ENCODE results near the gene KIF7. TPM values are rescaled to one million over a fixed set of nuclear protein-coding genes. Genes with fewer than 3 reads are reported as not detected.

The KIF7 gene
- total RNA-seq, 2 experiments from 2014 or later, result 0.94 to 1.1 TPM

Other genes starting within 250 kb of the KIF7 start
- gene RHCG, start 158.9 kb downstream of the KIF7 start, total RNA-seq, result not detected
- gene TICRR, start 80.0 kb downstream of the KIF7 start, total RNA-seq, result 10 to 100 TPM; 20.7 to 21.0 TPM
- gene PLIN1, start 23.9 kb upstream of the KIF7 start, total RNA-seq, result under 1 TPM; 0.17 to 0.30 TPM
- 1 to 10 TPM; 1.0 to 1.9 TPM for gene PEX11A, start 35.3 kb upstream of the KIF7 start, total RNA-seq
- gene WDR93, start 35.3 kb upstream of the KIF7 start, total RNA-seq, result not detected
- 1 to 10 TPM; 4.4 to 6.6 TPM for gene MESP1, start 95.8 kb upstream of the KIF7 start, total RNA-seq
- gene MESP2, start 120.9 kb upstream of the KIF7 start, total RNA-seq, result not detected
- not detected for gene ANPEP, start 159.4 kb upstream of the KIF7 start, total RNA-seq
- 10 to 100 TPM; 20.2 to 25.2 TPM for gene AP3S2, start 238.5 kb upstream of the KIF7 start, total RNA-seq

Data from activated naive CD4-positive, alpha-beta T cell treated with anti-CD3 and anti-CD28 coated beads for 36 hours (primary cell).